ENCODE measurements around the gene FBN1. TPM values are rescaled to one million over a fixed set of nuclear protein-coding genes. Genes with fewer than 3 reads are reported as not detected.
A peak's percentile ranks its signal among the peaks of the same experiment; 100 is the strongest.

The FBN1 gene
- polyA plus RNA-seq, 1 donor, result 98.2 TPM

- no peak for DNase-seq
These were observed 176.2 kb downstream of the FBN1 start for GRCh38 chr15:48469271-48469670.

DNA sequence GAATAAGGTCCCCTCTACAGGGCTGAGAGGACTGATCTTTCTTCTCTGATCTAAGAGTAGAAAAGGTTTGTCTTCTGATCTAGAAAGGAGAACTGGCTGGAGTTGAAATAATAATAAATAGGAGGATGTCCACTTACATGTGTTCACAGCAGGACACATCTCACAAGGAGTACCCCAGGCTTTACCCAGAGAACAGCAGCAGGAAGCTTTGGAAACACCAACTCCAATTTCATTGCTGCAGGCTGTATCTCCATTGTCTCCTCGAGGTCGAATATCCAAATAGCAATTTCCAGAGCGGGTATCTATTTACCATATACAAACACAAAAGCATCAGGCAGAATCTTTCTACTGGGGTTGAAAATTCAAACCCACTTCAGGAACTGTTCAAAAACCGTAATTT, 177.7 kb downstream of the FBN1 start:
- no peak for DNase-seq

GRCh38 chr15:48466820-48467219, 178.7 kb downstream of the FBN1 start:
- DNase-seq, result no peak

- DNase-seq, result no peak
These were observed 179.4 kb downstream of the FBN1 start for GRCh38 chr15:48466079-48466478.

DNA sequence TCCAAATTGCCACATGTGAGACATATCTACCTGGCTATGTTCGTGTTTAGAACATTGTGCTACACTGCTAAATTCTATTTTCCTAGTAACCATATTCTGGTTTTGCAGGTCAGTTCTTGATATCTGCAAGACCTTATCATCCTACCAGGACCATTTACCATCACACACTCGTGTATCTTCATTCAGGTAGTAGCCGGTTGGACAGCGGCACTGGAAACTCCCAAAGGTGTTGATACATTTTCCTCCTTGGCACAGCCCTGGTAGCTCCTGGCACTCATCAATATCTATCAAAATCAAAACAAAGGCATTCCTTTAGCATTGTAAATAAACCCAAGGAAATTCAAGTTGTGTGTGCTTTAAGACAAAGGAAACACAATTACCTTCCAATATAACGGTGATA, 180.1 kb downstream of the FBN1 start:
- DNase-seq, result no peak

GRCh38 chr15:48463366-48463880, 182.1 kb downstream of the FBN1 start:
- DNase-seq, result no peak

GRCh38 chr15:48462688-48463087, 182.8 kb downstream of the FBN1 start:
- no peak for DNase-seq

GRCh38 chr15:48459571-48460442, 185.7 kb downstream of the FBN1 start:
- no peak for DNase-seq

GRCh38 chr15:48458876-48459275, 186.6 kb downstream of the FBN1 start:
- no peak for DNase-seq

GRCh38 chr15:48456134-48456533, 189.4 kb downstream of the FBN1 start:
- DNase-seq, result no peak

DNA sequence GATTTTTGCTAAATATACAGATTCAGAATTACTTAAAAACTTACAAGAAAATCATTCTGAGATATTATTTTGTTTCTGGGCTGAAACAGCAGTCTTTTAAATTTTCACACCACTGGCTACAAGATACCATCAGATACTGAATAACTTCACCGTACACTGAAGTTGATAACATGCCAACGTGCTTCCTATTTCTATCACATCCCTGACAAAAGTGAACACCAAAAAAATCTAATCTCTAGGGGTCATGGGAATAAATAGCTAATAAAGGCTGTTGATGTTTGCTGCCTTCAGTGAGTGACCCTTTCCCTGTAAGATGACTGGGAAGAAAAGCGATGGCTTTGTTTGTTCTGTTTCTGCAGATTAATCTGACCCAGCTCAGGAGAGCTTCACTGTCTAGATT, 193.8 kb downstream of the FBN1 start:
- DNase-seq, result no peak

DNA sequence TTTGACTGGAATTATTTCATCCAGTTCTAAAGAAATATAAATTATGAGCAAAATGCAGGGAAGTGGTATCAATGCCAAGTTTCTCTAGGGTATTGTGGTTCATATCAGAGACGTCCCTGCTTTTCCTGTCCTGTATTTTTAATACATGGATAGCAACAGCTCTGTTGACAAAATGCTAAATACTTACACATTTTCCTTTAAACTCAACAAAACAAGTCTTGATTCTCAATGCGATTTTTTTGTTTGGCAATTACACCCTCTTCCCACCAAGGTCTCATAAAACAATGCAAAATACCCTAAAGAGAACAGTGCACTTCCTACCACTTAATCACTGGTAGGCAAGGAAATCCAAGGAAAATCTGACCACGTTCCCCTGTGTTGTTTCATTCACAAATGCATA, 194.3 kb downstream of the FBN1 start:
- DNase-seq, result no peak

- no peak for DNase-seq
These were observed 195.8 kb downstream of the FBN1 start for GRCh38 chr15:48449734-48450133.

DNA sequence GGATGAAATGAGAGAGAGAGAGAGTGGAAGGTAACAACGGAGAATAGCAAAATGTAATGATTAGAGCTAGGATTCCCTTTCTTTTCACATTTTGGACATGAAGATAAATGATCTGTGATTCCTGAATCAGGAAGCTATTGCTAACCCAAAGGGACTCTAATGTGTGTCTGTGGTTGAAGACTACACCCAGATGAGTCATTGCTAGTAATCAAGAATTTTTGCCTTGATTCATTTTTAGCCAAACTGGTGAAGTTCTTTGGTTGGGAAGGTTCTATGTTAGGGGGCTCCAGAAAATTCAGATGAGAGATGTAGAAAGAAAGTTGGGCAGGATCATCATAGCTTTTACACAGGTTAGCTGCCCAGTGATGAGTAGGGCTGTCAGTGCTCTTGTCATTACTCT, 197.9 kb downstream of the FBN1 start:
- no peak for DNase-seq

- no peak for DNase-seq
These were observed 198.5 kb downstream of the FBN1 start for GRCh38 chr15:48447058-48447457.

- no peak for DNase-seq
These were observed 203.5 kb downstream of the FBN1 start for GRCh38 chr15:48442011-48442410.

GRCh38 chr15:48440084-48440483, 205.4 kb downstream of the FBN1 start:
- no peak for DNase-seq

DNA sequence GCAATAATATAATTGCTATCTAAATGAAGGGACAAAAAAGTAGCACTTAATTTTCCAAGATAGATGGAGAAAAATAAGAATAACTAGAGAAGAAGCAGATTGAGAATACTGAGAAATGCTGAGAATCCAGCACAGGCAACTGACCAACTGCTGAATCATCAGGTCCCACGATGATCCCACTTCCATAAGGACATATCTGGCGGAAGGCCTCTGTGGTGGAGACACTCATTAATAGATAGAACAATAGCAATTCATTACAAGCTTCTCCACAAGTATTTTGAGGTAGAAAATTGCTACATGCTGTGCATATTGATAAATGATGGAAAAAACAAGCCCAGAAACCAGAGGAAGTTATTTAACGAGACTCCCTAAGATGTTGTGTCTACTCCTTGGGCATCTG, 208.3 kb downstream of the FBN1 start:
- no peak for DNase-seq

- peak; percentile 48 for DNase-seq
These were observed 210.2 kb downstream of the FBN1 start for GRCh38 chr15:48435321-48435720.

GRCh38 chr15:48433226-48433886, 212.2 kb downstream of the FBN1 start:
- DNase-seq, result no peak

GRCh38 chr15:48432688-48433087, 212.8 kb downstream of the FBN1 start:
- no peak for DNase-seq

DNA sequence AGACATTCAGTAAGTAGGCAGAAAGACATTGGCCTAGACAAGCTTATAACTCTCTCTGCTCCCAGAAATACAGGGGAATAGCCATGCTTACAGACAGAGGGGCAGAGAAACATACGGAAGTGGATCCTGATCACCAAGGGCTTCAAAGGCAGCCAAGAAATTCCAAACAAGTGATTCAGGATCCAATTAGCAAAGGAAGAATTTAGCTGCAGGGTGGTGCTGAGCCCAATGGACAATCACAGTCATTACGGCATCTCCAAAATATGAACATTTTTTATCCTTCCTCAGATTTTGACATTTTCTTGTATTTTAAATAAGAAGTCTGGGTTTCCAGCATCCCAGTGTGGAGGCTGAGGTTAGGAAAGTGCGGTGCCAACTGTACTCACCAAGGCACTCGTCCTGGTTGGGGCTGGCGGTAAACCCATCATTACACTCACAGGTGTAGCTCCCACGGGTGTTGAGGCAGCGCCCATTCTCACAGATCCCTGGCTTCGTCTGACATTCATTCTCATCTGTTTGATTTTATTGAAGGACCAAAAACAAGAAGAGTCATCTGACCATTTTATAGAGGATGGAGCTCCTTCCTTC, 217.5 kb downstream of the FBN1 start:
- no peak for DNase-seq

GRCh38 chr15:48427479-48427878, 218.0 kb downstream of the FBN1 start:
- no peak for DNase-seq
